ENCODE measurements around the gene TPPP2. TPM values are rescaled to one million over a fixed set of nuclear protein-coding genes. Genes with fewer than 3 reads are reported as not detected.

TPPP2 gene
- total RNA-seq, 1 donor from 2014 or later: not detected

GRCh38 chr14:21011136-21011535 lies 18.9 kb upstream of the TPPP2 start:
- Mint-ChIP-seq H3K27me3 (peaks cover 6% of the 10 kb centered on the region), H3K4me1 (ENCODE audit: unreplicated experiment) (peaks cover 19% of the 10 kb centered on the region), H3K4me3 (no peak overlapping the region), H3K36me3 (no peaks in the 10 kb centered on the region), H3K9me3 (no peaks in the 10 kb centered on the region), H3K27ac (no peak overlapping the region)
- TF ChIP-seq CTCF (conservative IDR thresholded peaks at IDR 0.05): no peak
- no peak for DNase-seq (ENCODE audit: extremely low spot score, unreplicated experiment)

GRCh38 chr14:21014761-21015190 lies 15.2 kb upstream of the TPPP2 start:
- peak; percentile 87 for DNase-seq (ENCODE audit: extremely low spot score, unreplicated experiment)
- no peaks in the 10 kb centered on the region for H3K9me3 Mint-ChIP-seq
- no peak overlapping the region for H3K4me3 Mint-ChIP-seq
- H3K4me1 Mint-ChIP-seq (ENCODE audit: unreplicated experiment): peaks cover 13% of the 10 kb centered on the region
- peaks cover 6% of the 10 kb centered on the region for H3K27me3 Mint-ChIP-seq
- H3K27ac Mint-ChIP-seq: peak overlapping the region; percentile 47
- TF ChIP-seq CTCF (conservative IDR thresholded peaks at IDR 0.05): peak; percentile 95
- H3K36me3 Mint-ChIP-seq: no peaks in the 10 kb centered on the region

GRCh38 chr14:21015312-21015711 lies 14.7 kb upstream of the TPPP2 start:
- Mint-ChIP-seq H3K4me3 (no peak overlapping the region), H3K27ac (no peak overlapping the region)
- no peak for DNase-seq (ENCODE audit: extremely low spot score, unreplicated experiment)

GRCh38 chr14:21016413-21017190 lies 13.4 kb upstream of the TPPP2 start:
- no peak for TF ChIP-seq CTCF (conservative IDR thresholded peaks at IDR 0.05)
- Mint-ChIP-seq H3K27ac (no peak overlapping the region), H3K4me3 (no peak overlapping the region), H3K4me1 (ENCODE audit: unreplicated experiment) (peaks cover 17% of the 10 kb centered on the region), H3K9me3 (no peaks in the 10 kb centered on the region), H3K36me3 (peaks cover 3% of the 10 kb centered on the region), H3K27me3 (peaks cover 6% of the 10 kb centered on the region)
- no peak for DNase-seq (ENCODE audit: extremely low spot score, unreplicated experiment)

More at GRCh38 chr14:21015312-21015711, 14.7 kb upstream of the TPPP2 start:
- Mint-ChIP-seq H3K27me3 (peaks cover 6% of the 10 kb centered on the region), H3K9me3 (no peaks in the 10 kb centered on the region), H3K36me3 (no peaks in the 10 kb centered on the region), H3K4me1 (ENCODE audit: unreplicated experiment) (peaks cover 13% of the 10 kb centered on the region)
- TF ChIP-seq CTCF (conservative IDR thresholded peaks at IDR 0.05): no peak

GRCh38 chr14:21017528-21018245 lies 12.3 kb upstream of the TPPP2 start:
- no peak overlapping the region for H3K4me3 Mint-ChIP-seq
- TF ChIP-seq CTCF (conservative IDR thresholded peaks at IDR 0.05): no peak
- H3K36me3 Mint-ChIP-seq: peaks cover 8% of the 10 kb centered on the region
- H3K4me1 Mint-ChIP-seq (ENCODE audit: unreplicated experiment): peaks cover 21% of the 10 kb centered on the region
- no peaks in the 10 kb centered on the region for H3K9me3 Mint-ChIP-seq
- no peak for DNase-seq (ENCODE audit: extremely low spot score, unreplicated experiment)
- no peak overlapping the region for H3K27ac Mint-ChIP-seq
- H3K27me3 Mint-ChIP-seq: peaks cover 7% of the 10 kb centered on the region

All from type B pancreatic cell (in vitro differentiated cells).